Cortex of kidney (tissue), 1 donor: ENCODE results near the gene LRRK2.
"Not testable (repeated sequence)": the region's sequence is repeated elsewhere in the genome, so short reads cannot be mapped to it uniquely, and the experiment has no call there.

Source experiments
- DNase-seq: peaks from one replicate; lab custom pipeline; 2025; lab: John Stamatoyannopoulos, UW

Gene LRRK2

DNA sequence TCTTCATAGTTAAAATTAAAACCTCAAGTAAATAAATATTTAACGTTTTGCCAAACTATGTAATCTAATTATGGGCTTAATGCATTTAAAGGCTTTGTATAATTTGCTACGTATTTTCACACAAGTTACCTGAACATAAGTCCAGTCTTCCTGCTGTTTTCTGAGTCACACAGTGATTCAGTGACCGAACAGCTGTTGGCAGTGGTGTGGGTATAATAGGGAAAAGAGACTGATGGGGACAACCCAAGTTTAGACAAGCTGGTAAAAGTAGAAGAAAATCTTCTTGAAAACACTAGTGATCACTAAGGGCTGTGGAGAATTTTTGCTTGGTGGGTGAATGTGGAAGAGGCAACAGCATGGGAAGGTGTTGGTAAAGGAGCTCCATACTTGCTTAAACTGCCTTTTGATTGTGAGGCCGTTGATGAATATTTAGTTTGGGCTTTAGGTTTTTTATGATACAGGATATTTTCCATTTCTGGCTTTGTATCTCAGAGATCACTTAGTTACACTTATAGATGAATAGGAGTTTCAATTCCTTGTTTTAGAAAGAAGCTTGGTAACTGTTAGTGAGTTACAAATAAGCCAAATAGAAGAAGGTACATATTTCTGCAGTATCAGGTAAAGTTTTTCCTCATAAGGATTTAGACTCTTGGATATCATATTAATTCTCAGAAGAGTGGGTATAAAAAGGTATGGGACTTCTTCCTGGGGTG, 23.9 kb downstream of the LRRK2 start:
- DNase-seq: no peak

DNA sequence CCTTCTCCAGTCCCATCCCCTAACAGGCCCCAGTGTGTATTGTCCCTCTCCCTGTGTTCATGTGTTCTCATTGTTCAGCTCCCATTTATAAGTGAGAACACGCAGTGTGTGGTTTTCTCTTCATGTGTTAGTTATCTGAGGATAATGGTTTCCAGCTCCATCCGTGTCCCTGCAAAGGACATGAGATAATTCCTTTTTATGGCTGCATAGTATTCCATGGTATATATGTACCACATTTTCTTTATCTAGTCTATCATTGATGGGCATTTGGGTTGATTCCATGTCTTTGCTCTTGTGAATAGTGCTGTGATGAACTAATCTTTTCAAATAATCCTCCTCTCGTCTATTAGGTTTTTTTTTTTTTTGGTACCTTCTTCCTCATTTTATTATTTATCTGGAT, 25.9 kb downstream of the LRRK2 start:
- not testable (repeated sequence) for DNase-seq

- no peak for DNase-seq
These were observed 29.1 kb downstream of the LRRK2 start for GRCh38 chr12:40253936-40254335.

DNA sequence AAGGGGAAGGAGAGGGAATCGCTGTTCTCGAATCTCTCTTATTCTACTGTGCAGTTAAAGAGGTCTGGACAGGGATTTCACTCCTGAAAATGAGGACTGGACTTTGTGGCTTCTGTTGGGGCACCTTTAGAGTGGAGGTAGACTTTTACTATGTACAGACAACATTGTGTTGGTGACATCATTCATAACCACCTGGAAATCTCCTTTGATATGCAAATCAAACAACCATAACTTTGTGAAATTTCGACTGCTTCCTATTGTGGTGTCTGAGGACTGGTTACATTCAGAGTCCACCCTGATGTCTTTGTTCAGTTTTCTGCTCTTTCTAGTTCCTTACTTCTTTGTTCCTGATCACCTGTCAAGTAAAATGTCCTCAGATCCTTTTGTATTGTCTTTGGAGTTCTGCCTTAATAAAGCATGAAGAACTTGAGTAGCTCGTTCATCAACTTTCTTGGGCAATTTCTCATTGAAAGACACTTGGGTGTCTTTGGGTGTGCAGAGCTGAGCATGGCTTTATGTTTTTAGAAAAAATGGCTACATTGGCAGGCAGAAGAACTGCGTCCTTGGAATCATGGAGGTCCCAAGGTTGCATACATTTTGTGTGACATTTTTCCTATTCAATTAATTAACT, 29.8 kb downstream of the LRRK2 start:
- DNase-seq: no peak

- no peak for DNase-seq
These were observed 33.6 kb downstream of the LRRK2 start for GRCh38 chr12:40258371-40258770.

DNA sequence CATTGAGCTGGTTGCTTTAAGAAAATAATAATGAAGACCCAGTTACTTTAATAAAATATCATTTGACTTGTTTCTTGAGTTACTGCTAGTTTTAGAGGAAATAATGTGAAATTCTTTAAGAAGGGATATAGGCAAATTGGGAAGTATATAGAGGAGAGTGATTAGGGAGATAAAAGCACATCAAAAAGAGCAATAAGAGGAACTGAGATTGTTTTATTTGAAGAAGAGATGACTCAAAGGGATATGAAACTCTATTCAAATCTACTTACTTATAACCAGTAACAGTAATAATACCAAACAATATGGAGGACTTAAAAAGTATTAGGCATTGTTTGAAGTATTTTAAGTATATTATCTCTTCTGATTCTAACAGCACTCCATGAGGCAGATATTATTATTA, 37.1 kb downstream of the LRRK2 start:
- no peak for DNase-seq

- DNase-seq: no peak
These were observed 37.9 kb downstream of the LRRK2 start for GRCh38 chr12:40262657-40263056.

GRCh38 chr12:40263616-40264409, 39.0 kb downstream of the LRRK2 start:
- no peak for DNase-seq

- no peak for DNase-seq
These were observed 47.3 kb downstream of the LRRK2 start for GRCh38 chr12:40271981-40272664.

DNA sequence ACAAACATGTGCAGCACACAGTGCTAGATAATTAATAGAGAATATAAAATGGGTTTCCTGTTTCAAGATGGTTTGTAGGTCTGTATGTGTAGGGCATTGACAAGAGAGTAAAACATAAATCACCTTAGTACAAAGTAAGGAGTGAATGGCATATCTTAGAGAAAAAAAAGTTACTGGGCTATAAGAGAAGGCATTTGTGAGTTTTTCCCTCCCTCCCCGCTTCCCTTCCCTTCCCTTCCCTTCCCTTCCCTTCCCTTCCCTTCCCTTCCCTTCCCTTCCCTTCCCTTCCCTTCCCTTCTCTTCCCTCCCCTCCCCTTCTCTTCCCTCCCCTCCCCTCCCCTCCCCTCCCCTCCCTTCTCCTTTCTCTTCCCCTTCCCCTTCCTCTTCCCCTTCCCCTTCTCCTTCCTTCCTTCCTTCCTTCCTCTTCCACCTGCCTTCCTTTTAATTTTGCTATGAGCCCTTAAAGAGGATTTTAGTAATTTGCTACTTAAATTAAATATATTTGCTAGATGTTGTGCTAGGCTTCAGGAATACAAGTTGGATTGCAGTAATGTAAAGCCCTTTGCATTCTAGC, 57.1 kb downstream of the LRRK2 start:
- no peak for DNase-seq

DNA sequence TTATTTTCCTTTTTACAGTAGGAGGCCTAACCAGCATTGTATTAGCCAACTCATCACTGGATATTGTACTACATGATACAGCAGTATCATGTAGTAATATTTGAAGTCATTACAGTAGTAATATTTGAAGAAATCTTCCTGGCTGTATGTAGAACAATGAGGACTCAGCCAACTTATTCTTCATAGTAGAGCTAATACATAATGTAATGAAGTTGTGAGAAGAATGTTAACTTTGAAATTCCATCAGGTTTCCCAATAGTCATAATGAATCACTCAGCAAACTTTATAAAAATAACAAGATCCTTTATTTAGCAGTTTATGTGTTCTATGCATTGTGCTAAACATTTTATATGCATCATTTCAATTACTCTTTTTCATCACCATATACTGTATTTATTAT, 61.8 kb downstream of the LRRK2 start:
- DNase-seq: no peak

GRCh38 chr12:40287369-40287975, 62.7 kb downstream of the LRRK2 start:
- no peak for DNase-seq

DNA sequence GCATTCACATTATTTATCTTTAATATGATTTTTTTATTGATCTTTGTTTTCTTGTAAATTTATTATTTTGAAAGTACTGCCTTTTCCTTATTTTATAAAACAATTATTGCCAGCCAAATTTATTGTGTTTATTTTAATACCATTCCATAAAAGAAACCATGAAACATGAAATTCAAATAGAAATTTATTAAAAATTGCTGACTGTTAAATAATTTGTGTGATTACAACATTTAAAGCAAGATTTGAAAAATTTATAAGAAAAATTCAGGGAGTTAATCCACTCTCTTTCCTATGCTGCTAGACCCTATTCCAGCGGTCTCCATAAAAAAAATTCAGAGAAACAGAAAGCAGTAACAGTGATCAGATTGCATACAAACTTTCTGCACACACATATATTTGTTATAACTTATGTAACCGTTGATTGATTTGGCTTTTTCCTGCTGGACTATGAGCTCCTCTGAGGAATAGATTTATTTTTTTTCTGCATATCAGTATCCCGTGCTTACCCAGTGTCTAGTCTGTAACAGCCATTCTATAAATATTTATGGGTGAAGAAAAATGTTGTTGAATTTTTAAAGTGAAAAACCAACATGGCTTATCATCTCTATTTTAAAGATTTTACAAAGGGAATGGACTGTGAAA, 68.1 kb downstream of the LRRK2 start:
- no peak for DNase-seq

GRCh38 chr12:40298341-40298740, 73.5 kb downstream of the LRRK2 start:
- no peak for DNase-seq

DNA sequence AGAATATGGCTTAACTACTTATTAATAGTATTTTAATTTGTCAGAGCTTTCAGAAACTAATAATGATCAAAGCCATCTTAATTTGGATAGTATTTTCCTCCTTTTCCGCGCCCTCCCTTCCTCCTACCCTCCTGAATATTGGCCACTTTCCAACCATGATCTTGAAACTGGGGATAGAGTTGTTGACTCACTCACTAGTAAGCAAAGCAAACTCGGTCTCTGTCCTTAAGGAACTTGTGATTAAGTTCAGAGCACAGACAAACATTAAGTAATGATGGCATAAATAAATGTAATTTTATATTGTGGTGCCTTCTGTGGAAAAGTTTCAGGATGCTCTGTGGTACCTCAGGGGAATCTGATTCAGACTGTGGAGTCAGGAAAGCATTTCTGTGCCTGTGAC, 75.7 kb downstream of the LRRK2 start:
- no peak for DNase-seq

GRCh38 chr12:40309001-40309400, 84.2 kb downstream of the LRRK2 start:
- no peak for DNase-seq

GRCh38 chr12:40310211-40310610, 85.4 kb downstream of the LRRK2 start:
- DNase-seq: no peak

DNA sequence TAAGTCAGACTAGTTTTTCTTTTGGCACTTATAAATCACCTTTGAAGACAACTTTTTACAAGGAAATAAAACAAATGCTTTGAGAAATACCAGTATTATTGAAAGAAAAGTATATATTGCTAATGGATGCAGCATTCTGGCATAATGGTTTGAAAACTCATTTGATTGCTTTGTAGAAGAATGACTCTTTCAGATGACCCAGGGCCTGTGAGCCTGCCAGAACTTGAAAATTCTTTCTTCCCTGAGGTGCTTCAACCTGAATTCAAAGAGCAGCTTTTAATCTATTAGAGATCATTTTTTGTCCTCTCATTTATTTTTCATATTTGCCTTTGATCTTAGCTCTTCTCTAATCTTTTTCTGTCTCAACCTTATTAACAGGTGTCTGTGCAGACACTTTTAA, 87.4 kb downstream of the LRRK2 start:
- no peak for DNase-seq

DNA sequence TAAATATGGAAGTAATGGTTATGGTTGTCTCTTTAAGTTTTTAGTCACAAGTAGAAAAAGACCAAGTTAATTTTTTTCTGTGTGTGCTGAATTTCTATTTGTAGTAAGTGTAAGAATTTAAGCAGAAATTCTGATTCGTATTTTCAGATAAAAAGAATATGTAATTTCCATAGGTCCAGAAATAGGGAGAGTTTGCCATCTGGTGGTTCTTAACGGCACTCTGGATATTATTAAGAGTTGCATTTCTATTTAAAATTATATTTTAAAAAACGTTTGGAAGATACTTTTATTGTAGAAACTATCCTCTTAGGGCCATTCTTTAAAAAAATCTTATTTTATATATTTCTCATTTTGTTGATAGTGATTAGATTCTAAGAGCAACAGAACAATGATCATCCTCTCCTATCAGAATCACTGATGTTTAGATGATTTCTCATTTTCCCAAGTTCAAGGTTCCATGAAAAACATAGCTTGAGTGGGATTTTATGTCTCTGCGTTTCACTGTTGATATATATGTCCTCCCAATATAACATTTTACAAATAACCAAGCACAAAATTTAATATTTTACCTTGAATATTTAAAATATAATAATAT, 88.3 kb downstream of the LRRK2 start:
- DNase-seq: no peak

DNA sequence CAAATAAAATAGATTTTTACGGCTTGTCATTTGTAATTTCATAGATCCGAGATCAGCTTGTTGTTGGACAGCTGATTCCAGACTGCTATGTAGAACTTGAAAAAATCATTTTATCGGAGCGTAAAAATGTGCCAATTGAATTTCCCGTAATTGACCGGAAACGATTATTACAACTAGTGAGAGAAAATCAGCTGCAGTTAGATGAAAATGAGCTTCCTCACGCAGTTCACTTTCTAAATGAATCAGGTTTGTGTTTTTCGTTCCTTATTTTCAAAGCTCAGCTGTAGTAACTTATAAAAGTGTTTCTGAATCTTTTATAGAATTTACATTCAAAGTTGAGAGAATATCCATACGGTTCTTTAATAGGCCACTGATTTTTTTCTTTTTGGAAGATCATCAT, 89.1 kb downstream of the LRRK2 start:
- DNase-seq: no peak

DNA sequence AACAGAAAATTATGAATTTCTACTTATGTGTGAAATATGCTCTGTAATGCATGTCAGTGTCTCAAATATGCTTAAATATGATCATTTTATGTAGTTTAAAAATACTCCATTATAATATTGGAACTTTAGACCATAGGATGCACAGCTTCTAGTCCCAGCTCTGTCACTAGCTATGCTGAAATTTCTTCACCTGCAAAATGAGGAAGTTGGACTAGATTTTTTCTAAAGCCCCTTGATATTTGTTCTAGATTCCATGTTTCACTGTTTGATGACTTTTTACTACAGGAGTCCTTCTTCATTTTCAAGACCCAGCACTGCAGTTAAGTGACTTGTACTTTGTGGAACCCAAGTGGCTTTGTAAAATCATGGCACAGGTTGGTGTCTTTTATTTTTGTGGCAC, 90.1 kb downstream of the LRRK2 start:
- DNase-seq: no peak
